SK-N-SH treated with all-trans-retinoic acid at 6 μM for 48 hours (cell line): ENCODE measurements around the gene HCAR2.

Experiments
- ATAC-seq: fragments of 200-7000 bp; cut with Tn5 transposase; 3 replicates; pipeline ENCODE4 v1.9.1; 2020; ENCODE audit warnings: mild to moderate bottlenecking, moderate library complexity
- ARNTL ChIP-seq: fragments of 450-650 bp; formaldehyde crosslinking; IDR thresholded peaks from 2 replicates; pipeline ENCODE4 v1.5.0; 2020; ENCODE audit warnings: low read depth, mild to moderate bottlenecking, moderate library complexity, borderline replicate concordance
- CREB5 ChIP-seq: fragments of 250-450 bp; sonication (Bioruptor Pico); IDR thresholded peaks from 2 replicates; pipeline ENCODE4 v1.5.1; 2020; ENCODE audit warnings: low read depth, mild to moderate bottlenecking, moderate library complexity
- CSDC2 ChIP-seq: fragments of 250-450 bp; sonication (Bioruptor Pico); IDR thresholded peaks from 2 replicates; pipeline ENCODE4 v1.5.0; 2020; ENCODE audit warnings: mild to moderate bottlenecking, moderate library complexity
- CSRNP3 ChIP-seq: fragments of 250-450 bp; sonication (Bioruptor Pico); IDR thresholded peaks from 2 replicates; pipeline ENCODE4 v1.5.1; 2021; ENCODE audit warnings: mild to moderate bottlenecking, moderate library complexity
- ESRRG ChIP-seq: fragments of 250-450 bp; sonication (Bioruptor Pico); IDR thresholded peaks from 2 replicates; pipeline ENCODE4 v1.6.1; 2021; ENCODE audit warnings: mild to moderate bottlenecking
- ISL1 ChIP-seq: fragments of 250-450 bp; sonication (Bioruptor Pico); IDR thresholded peaks from 2 replicates; pipeline ENCODE4 v2.1.2; 2022; ENCODE audit warnings: mild to moderate bottlenecking, moderate library complexity
- OSR1 ChIP-seq: fragments of 250-450 bp; sonication (Bioruptor Pico); IDR thresholded peaks from 2 replicates; pipeline ENCODE4 v1.8.0; 2022; ENCODE audit warnings: moderate library complexity, mild to moderate bottlenecking, inconsistent platforms
- PATZ1 ChIP-seq: fragments of 250-450 bp; sonication (Bioruptor Pico); IDR thresholded peaks from 2 replicates; pipeline ENCODE4 v1.8.0; 2020; ENCODE audit warnings: mild to moderate bottlenecking, moderate library complexity, borderline replicate concordance
- POU6F1 ChIP-seq: fragments of 250-450 bp; sonication (Bioruptor Pico); IDR thresholded peaks from 2 replicates; pipeline ENCODE4 v1.8.0; 2021; ENCODE audit warnings: low read depth, mild to moderate bottlenecking, moderate library complexity, borderline replicate concordance
- RARB ChIP-seq: fragments of 250-450 bp; sonication (Bioruptor Pico); IDR thresholded peaks from 2 replicates; pipeline ENCODE4 v1.8.0; 2021; ENCODE audit warnings: mild to moderate bottlenecking, moderate library complexity
- SNAI2 ChIP-seq: fragments of 250-450 bp; sonication (Bioruptor Pico); IDR thresholded peaks from 2 replicates; pipeline ENCODE4 v1.5.0; 2020; ENCODE audit warnings: mild to moderate bottlenecking, moderate library complexity
- TCF4 ChIP-seq: fragments of 250-450 bp; sonication (Bioruptor Pico); IDR thresholded peaks from 2 replicates; pipeline ENCODE4 v1.8.0; 2021; ENCODE audit warnings: mild to moderate bottlenecking, moderate library complexity, borderline replicate concordance
- TOX ChIP-seq: fragments of 250-450 bp; sonication (Bioruptor Pico); IDR thresholded peaks from 2 replicates; pipeline ENCODE4 v1.8.0; 2021; ENCODE audit warnings: mild to moderate bottlenecking, moderate library complexity, borderline replicate concordance
- TSHZ2 ChIP-seq: fragments of 250-450 bp; sonication (Bioruptor Pico); IDR thresholded peaks from 2 replicates; pipeline ENCODE4 v1.5.0; 2020; ENCODE audit warnings: mild to moderate bottlenecking, moderate library complexity
- ZC3H10 ChIP-seq: fragments of 250-450 bp; sonication (Bioruptor Pico); IDR thresholded peaks from 2 replicates; pipeline ENCODE4 v1.5.1; 2021; ENCODE audit warnings: mild to moderate bottlenecking, moderate library complexity
- ZFP3 ChIP-seq: fragments of 250-450 bp; sonication (Bioruptor Pico); IDR thresholded peaks from 2 replicates; pipeline ENCODE4 v1.5.0; 2020; ENCODE audit warnings: mild to moderate bottlenecking, moderate library complexity
- ZFP30 ChIP-seq: fragments of 450-650 bp; formaldehyde crosslinking; IDR thresholded peaks from 2 replicates; pipeline ENCODE4 v1.5.0; 2022; ENCODE audit warnings: mild to moderate bottlenecking, moderate library complexity
- ZNF565 ChIP-seq: fragments of 450-650 bp; formaldehyde crosslinking; conservative IDR thresholded peaks from 2 replicates; pipeline ENCODE4 v1.5.0; 2020; ENCODE audit warnings: low read depth, mild to moderate bottlenecking, moderate library complexity
- ZNF70 ChIP-seq: fragments of 450-650 bp; formaldehyde crosslinking; IDR thresholded peaks from 2 replicates; pipeline ENCODE4 v1.5.0; 2020; ENCODE audit warnings: mild to moderate bottlenecking, moderate library complexity
- ZNF8 ChIP-seq: fragments of 450-650 bp; formaldehyde crosslinking; IDR thresholded peaks from 2 replicates; pipeline ENCODE4 v1.5.0; 2020; ENCODE audit warnings: mild to moderate bottlenecking, moderate library complexity

Gene HCAR2

GRCh38 chr12:122729583-122730214, 26.5 kb upstream of the HCAR2 start:
- TF ChIP-seq OSR1 (CRISPR knock-in tag) (no peak), ARNTL (CRISPR knock-in tag) (no peak), TSHZ2 (CRISPR knock-in tag) (no peak), ISL1 (no peak), CSDC2 (CRISPR knock-in tag) (no peak), RARB (CRISPR knock-in tag) (no peak), ZFP3 (CRISPR knock-in tag) (no peak), SNAI2 (CRISPR knock-in tag) (no peak), CREB5 (CRISPR knock-in tag) (no peak), ZFP30 (CRISPR knock-in tag) (no peak), PATZ1 (CRISPR knock-in tag) (no peak), TOX (no peak), CSRNP3 (CRISPR knock-in tag) (no peak), ESRRG (CRISPR knock-in tag) (no peak), ZNF8 (CRISPR knock-in tag) (no peak), TCF4 (CRISPR knock-in tag) (no peak)
- ATAC-seq: no peak

GRCh38 chr12:122726080-122726558, 23.0 kb upstream of the HCAR2 start:
- TF ChIP-seq OSR1 (CRISPR knock-in tag) (no peak), CSRNP3 (CRISPR knock-in tag) (no peak), ZFP3 (CRISPR knock-in tag) (no peak), ISL1 (no peak), SNAI2 (CRISPR knock-in tag) (no peak), ZNF565 (CRISPR knock-in tag) (no peak)
- ATAC-seq: no peak

GRCh38 chr12:122725452-122726079, 22.4 kb upstream of the HCAR2 start:
- ATAC-seq: no peak
- TF ChIP-seq TCF4 (CRISPR knock-in tag) (no peak), ESRRG (CRISPR knock-in tag) (no peak), ZC3H10 (CRISPR knock-in tag) (no peak), ZNF70 (CRISPR knock-in tag) (no peak), ISL1 (no peak), ZNF8 (CRISPR knock-in tag) (no peak), CSDC2 (CRISPR knock-in tag) (no peak), SNAI2 (CRISPR knock-in tag) (no peak), POU6F1 (CRISPR knock-in tag) (no peak), ZNF565 (CRISPR knock-in tag) (no peak), RARB (CRISPR knock-in tag) (no peak), CREB5 (CRISPR knock-in tag) (no peak), ARNTL (CRISPR knock-in tag) (no peak), OSR1 (CRISPR knock-in tag) (no peak)
